Renal pelvis (tissue), 4 donors: Measurements from ENCODE around the gene RNU1-3. TPM values are rescaled to one million over a fixed set of nuclear protein-coding genes. Genes with fewer than 3 reads are reported as not detected.
"Not testable (repeated sequence)": the region's sequence is repeated elsewhere in the genome, so short reads cannot be mapped to it uniquely, and the experiment has no call there.

Experiments
- DNase-seq: peaks from one replicate; pipeline ENCODE4 v3.0.0-alpha.2; 2013
- polyA plus RNA-seq, 3 donors: library from polyadenylated mRNA; unstranded; fragments of 120-200 nt; gene quantifications; one replicate each; pipeline ENCODE4 v1.2.1, GENCODE V29; 2013; ENCODE audit not compliant: insufficient read length in 3 of 3

Gene RNU1-3
- polyA plus RNA-seq, 3 donors, result not detected

GRCh38 chr1:16639091-16640031 is 27.4 kb downstream of the RNU1-3 start:
- not testable (repeated sequence) for DNase-seq

- DNase-seq, result not testable (repeated sequence)
Measured at GRCh38 chr1:16637941-16638778, 28.6 kb downstream of the RNU1-3 start.

DNA sequence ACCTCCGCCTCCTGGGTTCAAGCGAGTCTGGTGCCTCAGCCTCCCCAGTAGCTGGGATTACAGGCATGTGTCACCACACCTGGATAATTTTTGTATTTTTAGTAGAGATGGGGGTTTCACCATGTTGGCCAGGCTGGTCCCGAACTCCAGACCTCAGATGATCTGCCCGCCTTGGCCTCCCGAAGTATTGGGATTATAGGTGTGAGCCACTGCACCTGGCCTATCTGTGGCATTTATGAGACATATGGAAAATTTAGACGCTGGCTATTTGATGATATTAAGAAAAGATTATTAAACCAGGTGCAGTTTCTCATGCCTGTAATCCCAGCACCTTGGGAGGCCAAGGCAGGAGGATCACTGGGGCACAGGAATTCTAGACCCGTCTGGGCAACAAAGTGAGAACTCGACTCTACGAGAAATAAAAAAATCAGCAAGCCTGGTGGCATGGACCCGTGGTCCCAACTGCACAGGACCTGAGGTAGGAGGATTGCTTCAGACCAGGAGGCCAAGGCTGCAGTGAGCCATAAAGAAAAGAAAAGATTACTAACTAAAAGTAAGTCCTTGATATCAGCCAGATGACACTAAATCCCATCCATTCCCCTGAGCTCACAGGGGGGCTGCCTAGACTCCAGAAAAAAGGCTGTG is 30.1 kb downstream of the RNU1-3 start:
- DNase-seq, result not testable (repeated sequence)

DNA sequence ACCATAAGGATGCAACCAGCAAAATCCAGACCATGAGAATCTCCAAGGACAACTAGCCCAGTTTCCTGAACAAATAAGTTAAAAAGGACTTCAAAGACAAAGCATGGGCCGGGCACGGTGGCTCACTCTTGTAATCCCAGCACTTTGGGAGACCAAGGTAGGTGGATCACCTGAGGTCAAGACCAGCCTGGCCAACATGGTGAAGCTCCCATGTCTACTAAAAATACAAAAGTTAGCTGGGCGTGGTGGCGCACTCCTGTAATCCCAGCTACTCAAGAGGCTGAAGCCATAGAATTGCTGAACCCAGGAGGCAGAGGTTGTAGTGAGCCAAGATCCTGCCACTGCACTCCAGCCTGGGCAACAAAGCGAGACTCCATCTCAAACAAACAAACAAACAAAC is 30.8 kb downstream of the RNU1-3 start:
- DNase-seq, result not testable (repeated sequence)

- DNase-seq, result not testable (repeated sequence)
Measured at GRCh38 chr1:16633540-16634282, 33.0 kb downstream of the RNU1-3 start.

GRCh38 chr1:16632044-16632850 is 34.5 kb downstream of the RNU1-3 start:
- not testable (repeated sequence) for DNase-seq

GRCh38 chr1:16631248-16632043 is 35.3 kb downstream of the RNU1-3 start:
- no peak for DNase-seq

DNA sequence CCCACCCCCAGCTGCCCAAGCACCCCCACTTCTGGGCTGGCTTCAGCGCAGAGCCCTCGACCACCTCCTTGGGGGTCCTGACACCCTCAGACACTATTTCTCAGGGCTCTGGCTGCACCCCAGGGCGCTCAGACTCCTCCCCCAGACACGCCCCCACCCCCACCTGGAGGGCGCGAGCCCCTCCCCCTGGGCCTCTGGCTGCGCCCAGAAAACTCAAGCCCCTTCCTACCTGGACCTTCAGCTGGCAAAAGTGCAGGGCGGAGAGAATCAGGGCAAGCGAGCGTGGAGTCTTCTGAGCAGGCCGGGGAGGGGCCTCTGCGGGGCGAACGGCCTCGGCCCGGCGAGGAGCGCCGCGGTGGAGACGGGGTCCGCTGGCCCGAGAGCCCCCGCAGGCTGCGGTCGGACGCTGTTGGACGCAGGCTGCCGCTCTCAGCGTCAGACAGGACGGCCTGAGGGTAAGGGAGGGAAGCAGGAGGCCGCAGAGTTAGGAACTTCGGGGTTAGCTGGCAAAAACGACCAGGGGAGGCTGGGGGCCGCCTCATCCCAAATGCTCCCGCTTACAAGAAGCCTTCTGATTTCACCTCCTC is 36.0 kb downstream of the RNU1-3 start:
- DNase-seq, result no peak

- DNase-seq, result not testable (repeated sequence)
Measured at GRCh38 chr1:16629916-16630530, 36.7 kb downstream of the RNU1-3 start.

DNA sequence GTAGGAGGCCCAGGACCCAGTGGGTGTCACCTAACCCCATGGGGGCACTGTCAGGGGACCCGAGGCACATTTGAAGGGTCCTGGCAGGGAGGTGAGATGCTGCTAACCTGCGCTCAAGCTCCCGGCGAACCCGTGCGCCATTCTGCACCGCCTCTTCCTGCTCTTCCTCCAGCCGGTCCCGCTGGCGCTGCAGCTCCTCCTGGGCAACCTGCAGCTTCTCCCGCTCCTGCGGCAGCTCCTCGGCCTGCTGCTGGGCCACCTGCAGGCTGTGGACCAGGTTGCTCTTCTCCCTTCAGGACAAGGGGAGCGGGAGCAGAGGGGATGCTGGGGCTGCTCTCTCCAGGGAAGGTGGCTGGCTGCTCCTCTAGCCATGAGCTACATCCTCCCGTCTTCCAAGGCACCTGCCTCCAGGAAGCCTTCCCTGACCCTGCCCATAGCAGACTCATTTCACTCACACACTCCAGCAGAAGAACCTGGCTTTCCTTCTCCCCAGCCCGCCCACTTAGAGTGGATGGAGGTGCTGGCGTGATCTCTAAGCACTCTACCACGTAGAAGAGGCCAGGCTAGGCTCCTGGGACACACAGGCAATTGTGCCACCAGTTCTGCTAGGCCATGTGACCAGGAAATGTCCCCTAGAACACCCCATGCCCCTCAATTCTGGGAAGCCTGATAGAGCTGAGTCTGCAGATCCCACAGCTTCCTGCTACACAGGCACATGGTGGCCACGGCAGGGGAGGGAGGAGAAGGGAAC is 38.2 kb downstream of the RNU1-3 start:
- no peak for DNase-seq

- not testable (repeated sequence) for DNase-seq
Measured at GRCh38 chr1:16626409-16626983, 40.3 kb downstream of the RNU1-3 start.

- DNase-seq, result no peak
Measured at GRCh38 chr1:16625497-16626408, 41.0 kb downstream of the RNU1-3 start.

GRCh38 chr1:16623812-16624719 is 42.7 kb downstream of the RNU1-3 start:
- DNase-seq, result not testable (repeated sequence)

- not testable (repeated sequence) for DNase-seq
Measured at GRCh38 chr1:16623337-16623736, 43.4 kb downstream of the RNU1-3 start.

DNA sequence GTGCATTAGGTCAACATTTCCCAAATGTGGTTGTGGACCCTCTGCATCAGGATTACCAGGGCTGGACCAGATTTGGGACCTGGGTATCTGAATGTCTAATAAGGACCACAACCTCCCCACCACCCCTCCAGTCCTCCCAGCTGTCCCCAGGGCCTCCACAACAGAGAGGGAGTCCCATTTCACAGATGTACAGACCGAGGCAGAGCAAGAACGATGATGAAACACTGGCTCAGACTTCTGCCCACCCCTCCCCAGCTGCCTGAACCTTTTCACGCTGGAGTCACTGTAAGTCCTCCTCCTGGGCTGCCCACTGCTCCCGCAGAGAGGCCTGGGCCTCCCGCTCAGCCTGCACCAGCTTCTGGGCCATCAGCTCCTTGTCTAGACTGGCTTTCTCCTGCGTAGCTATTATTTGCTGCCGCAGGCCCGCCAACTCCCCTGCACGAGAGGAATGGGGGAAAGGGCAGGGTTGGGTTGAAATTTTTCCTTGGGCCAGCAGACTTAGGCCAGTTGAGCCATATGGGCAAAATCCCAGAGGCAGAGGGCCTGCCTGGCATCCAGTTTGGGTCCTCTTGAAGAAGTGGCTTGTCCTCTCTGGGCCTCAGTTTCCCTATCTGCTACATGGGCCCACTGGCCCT is 45.0 kb downstream of the RNU1-3 start:
- not testable (repeated sequence) for DNase-seq
